HG02885 (cell line): ENCODE results near the gene LGALS7B.
A peak's percentile ranks its signal among the peaks of the same experiment; 100 is the strongest.
"Not testable (repeated sequence)": the region's sequence is repeated elsewhere in the genome, so short reads cannot be mapped to it uniquely, and the experiment has no call there.

Experiments used
- ATAC-seq: cut with Tn5 transposase; IDR thresholded peaks from one replicate; pipeline ENCODE4 v1.9.1; 2021; ENCODE audit warnings: mild to moderate bottlenecking; ENCODE audit not compliant: unreplicated experiment, poor library complexity

LGALS7B gene

GRCh38 chr19:38816131-38816750, 27.2 kb downstream of the LGALS7B start:
- no peak for ATAC-seq

DNA sequence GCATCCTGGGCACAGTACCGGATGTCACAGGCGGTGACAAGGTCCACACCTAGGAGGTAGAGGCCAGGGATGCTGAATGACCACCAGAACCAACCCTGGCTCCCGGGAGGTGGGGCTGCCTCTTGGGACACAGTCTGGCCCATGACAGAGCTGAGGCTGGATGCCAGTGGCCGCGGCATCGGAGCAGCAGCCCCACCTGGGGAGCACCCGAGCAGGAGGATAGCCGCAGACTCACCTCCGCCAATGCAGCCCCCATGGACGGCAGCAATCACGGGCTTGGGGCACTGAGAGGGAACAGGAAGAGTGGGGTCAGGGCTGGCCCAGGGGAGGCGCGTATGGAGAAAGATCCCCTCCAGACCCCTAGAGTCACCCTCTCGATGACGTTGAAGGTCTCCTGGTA, 28.1 kb downstream of the LGALS7B start:
- ATAC-seq, result no peak

DNA sequence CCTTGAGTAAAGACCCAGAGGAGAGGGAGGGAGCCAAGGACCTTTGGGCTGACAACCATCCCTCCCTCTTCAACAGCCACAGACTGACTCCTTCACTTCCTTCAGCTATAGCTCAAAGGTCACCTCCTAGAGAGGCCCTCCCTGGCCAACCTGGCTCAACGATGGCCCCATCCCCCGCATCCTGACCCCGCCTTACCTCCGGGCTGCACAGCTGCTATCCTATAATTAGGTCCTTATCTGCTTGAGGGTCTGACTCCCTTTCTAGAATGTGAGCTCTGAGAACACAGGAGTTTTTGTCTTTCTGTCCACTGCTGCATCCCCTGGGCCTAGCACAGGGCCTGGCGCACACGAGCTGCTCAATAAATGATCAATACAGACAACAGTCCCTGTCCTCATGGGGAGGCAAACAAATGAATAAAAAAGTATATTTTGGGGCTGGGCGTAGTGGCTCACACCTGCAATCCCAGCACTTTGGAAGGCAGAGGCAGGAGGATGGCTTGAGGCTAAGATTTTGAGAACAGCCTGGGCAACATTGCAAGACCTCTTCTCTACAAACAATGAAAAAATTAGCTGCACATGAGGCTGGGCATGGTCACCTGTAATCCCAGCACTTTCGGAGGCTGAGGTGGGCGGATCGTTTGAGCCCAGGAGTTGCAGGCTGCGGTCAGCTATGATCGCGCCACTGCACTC, 30.4 kb downstream of the LGALS7B start:
- ATAC-seq, result no peak

GRCh38 chr19:38821230-38821825, 32.3 kb downstream of the LGALS7B start:
- not testable (repeated sequence) for ATAC-seq

DNA sequence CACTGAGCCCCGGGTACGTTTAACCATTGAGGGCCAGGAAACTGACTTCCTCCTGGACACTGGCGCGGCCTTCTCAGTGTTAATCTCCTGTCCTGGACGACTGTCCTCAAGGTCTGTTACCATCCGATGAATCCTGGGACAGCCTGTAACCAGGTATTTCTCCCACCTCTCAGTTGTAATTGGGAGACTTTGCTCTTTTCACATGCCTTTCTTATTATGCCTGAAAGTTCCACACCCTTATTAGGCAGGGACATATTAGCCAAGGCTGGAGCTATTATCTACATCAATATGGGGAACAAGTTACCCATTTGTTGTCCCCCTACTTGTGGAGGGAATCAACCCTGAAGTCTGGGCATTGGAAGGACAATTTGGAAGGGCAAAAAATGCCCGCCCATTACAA, 36.9 kb downstream of the LGALS7B start:
- ATAC-seq, result not testable (repeated sequence)

- no peak for ATAC-seq
Measured at GRCh38 chr19:38826856-38827551, 38.0 kb downstream of the LGALS7B start.

- ATAC-seq, result not testable (repeated sequence)
Measured at GRCh38 chr19:38829203-38829602, 40.2 kb downstream of the LGALS7B start.

DNA sequence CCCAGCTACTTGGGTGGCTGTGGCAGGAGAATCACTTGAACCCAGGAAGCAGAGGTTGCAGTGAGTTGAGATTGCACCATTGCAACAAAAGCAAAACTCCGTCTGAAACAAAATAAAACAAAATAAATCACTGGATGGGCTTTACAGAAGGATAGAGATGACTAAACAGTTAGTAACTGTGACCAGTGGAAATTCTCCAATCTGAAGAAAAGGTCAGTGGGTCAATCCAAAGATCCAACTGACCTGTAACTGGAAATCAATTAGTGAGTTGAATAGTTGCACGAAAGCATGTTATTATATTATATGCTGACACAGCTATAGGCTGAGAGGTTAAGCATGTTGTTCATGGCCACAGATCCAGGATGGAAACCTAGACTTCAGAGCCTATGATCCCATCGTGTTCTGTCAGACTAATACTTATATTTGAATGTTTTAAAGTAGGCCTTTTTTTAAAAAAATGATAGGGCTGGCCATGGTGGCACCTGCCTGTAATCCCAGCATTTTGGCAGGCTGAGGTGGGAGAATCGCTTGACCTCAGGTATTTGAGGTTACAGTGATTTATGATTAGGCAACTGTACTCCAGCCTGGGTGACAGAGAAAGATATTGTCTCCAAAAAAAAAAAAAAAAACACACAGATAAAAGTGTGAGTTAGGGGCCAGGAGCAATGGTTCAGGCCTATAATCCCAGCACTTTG, 41.2 kb downstream of the LGALS7B start:
- no peak for ATAC-seq

DNA sequence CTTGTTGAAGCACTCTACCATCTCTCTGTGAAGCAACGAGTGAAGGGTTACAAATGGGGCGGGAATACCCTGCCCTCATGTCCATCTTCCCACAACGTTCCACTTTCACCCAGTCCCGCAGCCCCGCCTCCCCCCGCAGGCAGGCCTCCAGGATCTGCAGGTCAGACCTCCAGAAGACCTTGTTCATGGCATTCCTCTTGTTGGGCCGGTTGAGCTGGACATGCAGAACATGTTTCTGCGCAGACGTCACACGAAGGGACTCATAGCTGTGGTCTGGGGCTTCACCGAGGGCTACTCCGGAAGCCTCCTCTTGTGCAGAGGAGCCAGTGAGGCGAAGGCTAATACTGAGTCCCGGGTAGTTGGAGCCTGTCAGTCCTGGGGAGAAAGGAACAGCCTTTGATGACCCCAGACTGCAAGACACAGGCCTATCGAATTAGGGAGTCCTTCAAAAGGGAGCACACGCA, 42.2 kb downstream of the LGALS7B start:
- ATAC-seq, result peak; percentile 34

- ATAC-seq, result no peak
Measured at GRCh38 chr19:38833092-38833425, 44.1 kb downstream of the LGALS7B start.

GRCh38 chr19:38834104-38834490, 45.1 kb downstream of the LGALS7B start:
- no peak for ATAC-seq

DNA sequence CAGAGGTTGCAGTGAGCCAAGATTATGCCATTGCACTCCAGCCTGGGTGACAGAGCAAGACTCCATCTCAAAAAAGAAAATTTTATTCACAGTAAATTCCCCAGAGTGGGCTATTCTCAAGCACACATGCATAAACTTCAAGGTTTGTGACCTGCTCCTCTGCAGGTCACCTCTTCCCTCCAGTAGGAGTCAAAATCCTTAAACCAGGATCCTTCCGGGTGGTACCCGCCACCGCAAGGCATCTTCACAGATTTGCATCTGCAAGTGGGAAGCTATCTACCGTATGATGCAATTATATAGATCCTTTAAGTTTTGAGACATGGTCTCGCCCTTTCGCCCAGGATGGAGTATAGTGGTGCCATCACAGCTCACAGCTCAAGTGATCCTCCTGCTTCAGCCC, 45.6 kb downstream of the LGALS7B start:
- ATAC-seq, result no peak

GRCh38 chr19:38836159-38836982, 47.4 kb downstream of the LGALS7B start:
- no peak for ATAC-seq

- ATAC-seq, result no peak
Measured at GRCh38 chr19:38836983-38837626, 48.1 kb downstream of the LGALS7B start.

GRCh38 chr19:38837656-38838121, 48.7 kb downstream of the LGALS7B start:
- no peak for ATAC-seq

GRCh38 chr19:38838208-38838985, 49.4 kb downstream of the LGALS7B start:
- no peak for ATAC-seq

GRCh38 chr19:38838986-38839761, 50.2 kb downstream of the LGALS7B start:
- no peak for ATAC-seq
